Measurements from ENCODE around the gene MILR1. TPM values are rescaled to one million over a fixed set of nuclear protein-coding genes. Genes with fewer than 3 reads are reported as not detected.

MILR1 gene
- 10 to 100 TPM in 1 of 4 donors, 1 to 10 TPM in 2, not detected in 1; 2.3 to 14.6 (median 6.8) TPM for total RNA-seq

GRCh38 chr17:64448665-64449512 lies at the start of gene MILR1:
Gene MILR1, plus strand, starts transcription at chr17:64449115. Its CDS starts 54 bp downstream, at chr17:64449169.
- peaks cover 5 to 18% of the 10 kb centered on the region in 2 donors for H3K4me1 ChIP-seq
- no peak for TF ChIP-seq POLR2A (IDR thresholded peaks at IDR 0.05)
- no peak for TF ChIP-seq CTCF (IDR thresholded peaks at IDR 0.05)
- no peaks in the 10 kb centered on the region for H3K27me3 ChIP-seq
- peak within 1 kb of the TSS in 2 of 3 donors; percentile 22 to 43 for H3K27ac ChIP-seq
- H3K36me3 ChIP-seq: no peaks in the 10 kb centered on the region
- no peak for DNase-seq
- WGBS, 2 donors: 38 to 42% methylated on average over 10 of the region's 10 CpGs
- intact Hi-C loops (cut with DNase I): no loop called here
- H3K9me3 ChIP-seq: no peaks in the 10 kb centered on the region
- no peak within 1 kb of the TSS for H3K4me3 ChIP-seq (replicated peaks in 1 of 3)

- WGBS, 2 donors: 93 to 100% methylated on average over 1 of the region's 1 CpG
- H3K27ac ChIP-seq: no peak overlapping the region
- H3K36me3 ChIP-seq: no peaks in the 10 kb centered on the region
- intact Hi-C loops (cut with DNase I): no loop called here
- peaks cover 0 to 1% of the 10 kb centered on the region in 2 donors for H3K4me1 ChIP-seq
- no peaks in the 10 kb centered on the region for H3K9me3 ChIP-seq
- no peak for DNase-seq
- no peak overlapping the region for H3K4me3 ChIP-seq (replicated peaks in 1 of 3)
- H3K27me3 ChIP-seq: no peaks in the 10 kb centered on the region
- no peak for TF ChIP-seq CTCF (IDR thresholded peaks at IDR 0.05)
- TF ChIP-seq POLR2A (IDR thresholded peaks at IDR 0.05): no peak
Measured at GRCh38 chr17:64399767-64400156, 49.2 kb upstream of the MILR1 start.

GRCh38 chr17:64400642-64401041 lies 48.3 kb upstream of the MILR1 start:
- no peaks in the 10 kb centered on the region for H3K36me3 ChIP-seq
- H3K4me1 ChIP-seq: peaks cover 0 to 9% of the 10 kb centered on the region in 2 donors
- no peaks in the 10 kb centered on the region for H3K9me3 ChIP-seq
- DNase-seq: no peak
- no peak overlapping the region for H3K4me3 ChIP-seq (replicated peaks in 1 of 3)
- intact Hi-C loops (cut with DNase I): no loop called here
- H3K27ac ChIP-seq: no peak overlapping the region
- no peak for TF ChIP-seq CTCF (IDR thresholded peaks at IDR 0.05)
- no peak for TF ChIP-seq POLR2A (IDR thresholded peaks at IDR 0.05)
- H3K27me3 ChIP-seq: no peaks in the 10 kb centered on the region
- 75 to 83% methylated on average over 7 of the region's 7 CpGs for WGBS, 2 donors

GRCh38 chr17:64401244-64401860 lies 47.6 kb upstream of the MILR1 start:
- Histone ChIP-seq H3K36me3 (no peaks in the 10 kb centered on the region), H3K4me3 (replicated peaks in 1 of 3) (no peak overlapping the region), H3K4me1 (peaks cover 0 to 9% of the 10 kb centered on the region in 2 donors), H3K9me3 (no peaks in the 10 kb centered on the region), H3K27ac (no peak overlapping the region), H3K27me3 (no peaks in the 10 kb centered on the region)
- 84% methylated on average over 8 of the region's 8 CpGs for WGBS, 2 donors
- no peak for DNase-seq
- intact Hi-C loops (cut with DNase I): no loop called here
- TF ChIP-seq CTCF (IDR thresholded peaks at IDR 0.05) (no peak), POLR2A (IDR thresholded peaks at IDR 0.05) (no peak)

- intact Hi-C loops (cut with DNase I): no loop called here
- Histone ChIP-seq H3K27ac (no peak overlapping the region), H3K36me3 (no peaks in the 10 kb centered on the region), H3K4me1 (peaks cover 0 to 9% of the 10 kb centered on the region in 2 donors), H3K4me3 (replicated peaks in 1 of 3) (no peak overlapping the region), H3K27me3 (no peaks in the 10 kb centered on the region), H3K9me3 (no peaks in the 10 kb centered on the region)
- TF ChIP-seq POLR2A (IDR thresholded peaks at IDR 0.05) (no peak), CTCF (IDR thresholded peaks at IDR 0.05) (no peak)
- DNase-seq: no peak
- 79 to 92% methylated on average over 2 of the region's 2 CpGs for WGBS, 2 donors
Measured at GRCh38 chr17:64401941-64402340, 47.0 kb upstream of the MILR1 start.

All from thyroid gland (tissue), 4 donors.